GM18858 (cell line): ENCODE results near the gene PPME1.

Experiments used
- ATAC-seq: cut with Tn5 transposase; IDR thresholded peaks from one replicate; pipeline ENCODE4 v1.9.1; 2021; ENCODE audit not compliant: unreplicated experiment

The PPME1 gene

GRCh38 chr11:74225565-74225964 lies 54.5 kb downstream of the PPME1 start:
- no peak for ATAC-seq

- ATAC-seq, result no peak
Measured at GRCh38 chr11:74226907-74227306, 55.8 kb downstream of the PPME1 start.

- ATAC-seq, result no peak
Measured at GRCh38 chr11:74232311-74232950, 61.3 kb downstream of the PPME1 start.

- ATAC-seq, result no peak
Measured at GRCh38 chr11:74233683-74234082, 62.6 kb downstream of the PPME1 start.

- no peak for ATAC-seq
Measured at GRCh38 chr11:74235121-74235520, 64.0 kb downstream of the PPME1 start.

GRCh38 chr11:74237541-74237940 lies 66.5 kb downstream of the PPME1 start:
- ATAC-seq, result no peak

GRCh38 chr11:74238243-74238642 lies 67.2 kb downstream of the PPME1 start:
- no peak for ATAC-seq

- ATAC-seq, result no peak
Measured at GRCh38 chr11:74248469-74248868, 77.4 kb downstream of the PPME1 start.

GRCh38 chr11:74249496-74249895 lies 78.4 kb downstream of the PPME1 start:
- no peak for ATAC-seq

GRCh38 chr11:74253361-74253760 lies 82.3 kb downstream of the PPME1 start:
- no peak for ATAC-seq

- ATAC-seq, result no peak
Measured at GRCh38 chr11:74255741-74256375, 84.8 kb downstream of the PPME1 start.

- no peak for ATAC-seq
Measured at GRCh38 chr11:74256378-74257133, 85.5 kb downstream of the PPME1 start.

- no peak for ATAC-seq
Measured at GRCh38 chr11:74257959-74258553, 87.0 kb downstream of the PPME1 start.

GRCh38 chr11:74262725-74263124 lies 91.6 kb downstream of the PPME1 start:
- no peak for ATAC-seq

- ATAC-seq, result no peak
Measured at GRCh38 chr11:74265256-74265655, 94.2 kb downstream of the PPME1 start.

- ATAC-seq, result no peak
Measured at GRCh38 chr11:74267014-74267413, 95.9 kb downstream of the PPME1 start.

GRCh38 chr11:74268456-74268855 lies 97.4 kb downstream of the PPME1 start:
- ATAC-seq, result no peak

- no peak for ATAC-seq
Measured at GRCh38 chr11:74269161-74269811, 98.2 kb downstream of the PPME1 start.

GRCh38 chr11:74272276-74272675 lies 101.2 kb downstream of the PPME1 start:
- no peak for ATAC-seq

GRCh38 chr11:74276581-74276980 lies 105.5 kb downstream of the PPME1 start:
- ATAC-seq, result no peak

- no peak for ATAC-seq
Measured at GRCh38 chr11:74278103-74278502, 107.0 kb downstream of the PPME1 start.
